GM21717 (cell line): ENCODE data around the gene AGBL1.
A peak's percentile ranks its signal among the peaks of the same experiment; 100 is the strongest.

Source experiments
- ATAC-seq: cut with Tn5 transposase; IDR thresholded peaks from one replicate; pipeline ENCODE4 v1.9.1; 2021; ENCODE audit warnings: mild to moderate bottlenecking, moderate library complexity; ENCODE audit not compliant: unreplicated experiment

AGBL1 gene

DNA sequence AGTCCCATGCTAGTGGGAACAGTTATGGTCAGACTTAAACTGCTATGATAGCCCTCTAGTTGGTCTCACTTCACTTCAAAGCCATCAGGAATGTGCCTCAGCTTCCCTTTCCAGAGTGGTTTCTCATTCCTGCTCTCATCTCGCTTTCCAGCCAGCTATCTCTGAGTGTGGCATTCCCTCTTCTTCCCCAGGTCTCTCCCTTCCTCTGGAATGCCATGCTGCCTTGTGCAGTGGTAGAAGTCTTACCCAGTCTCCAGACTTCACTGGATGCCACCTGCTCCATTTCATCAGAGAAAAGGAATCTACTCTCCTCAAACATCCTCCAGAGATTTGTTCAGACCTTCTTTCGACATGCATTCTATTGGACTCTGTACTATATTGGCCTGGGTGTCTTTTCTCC is 83.0 kb downstream of the AGBL1 start:
- ATAC-seq, result no peak

DNA sequence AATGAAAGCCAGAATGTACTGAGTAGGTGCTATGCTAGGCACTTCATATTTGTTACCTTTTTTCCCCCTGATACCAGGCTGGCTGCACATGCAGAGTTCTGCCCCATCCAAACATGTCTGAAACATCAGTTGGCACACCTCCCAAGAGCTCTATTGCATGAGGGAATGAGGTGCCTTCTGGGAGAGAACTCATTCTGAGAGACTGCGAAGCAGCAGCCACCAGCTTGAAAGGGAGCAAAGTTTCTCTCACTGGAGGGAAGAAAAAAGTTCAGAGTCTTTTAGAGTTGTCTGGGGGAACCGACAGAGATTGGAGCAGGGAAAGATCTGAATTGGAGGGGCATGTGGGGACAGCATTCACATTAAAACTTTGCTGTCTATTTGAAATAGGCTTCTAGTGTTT is 84.1 kb downstream of the AGBL1 start:
- ATAC-seq, result no peak

DNA sequence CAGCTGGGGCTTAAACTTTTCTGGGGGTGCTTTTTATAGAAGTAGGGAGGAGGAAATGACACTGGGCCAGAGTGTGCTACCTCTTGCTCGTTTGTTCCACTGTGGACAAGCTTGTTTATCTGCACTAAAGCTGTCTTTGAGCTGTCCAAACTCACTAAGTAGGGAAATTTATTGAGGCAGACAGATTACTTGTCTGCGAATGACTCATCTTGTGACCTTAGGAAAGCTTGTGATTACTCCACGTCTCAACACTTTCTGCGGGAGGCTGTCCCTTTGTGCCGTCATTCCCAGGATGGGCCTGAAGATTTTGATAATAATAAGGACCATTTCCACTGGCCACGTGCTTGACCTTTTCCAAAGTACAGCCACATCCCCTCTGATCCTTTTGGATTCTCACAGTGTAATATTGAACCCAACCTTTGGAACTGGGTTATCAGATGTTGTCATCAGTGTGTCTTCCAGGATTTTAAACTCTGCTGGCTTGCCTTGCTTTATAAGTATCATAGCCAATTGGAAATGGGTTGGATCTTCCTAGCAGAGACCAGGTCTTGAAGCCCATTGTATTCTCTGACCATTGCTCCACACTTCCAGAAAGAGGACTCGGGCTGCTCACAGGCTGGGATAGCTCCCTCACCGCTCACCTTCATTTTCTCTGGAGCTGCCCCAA is 84.7 kb downstream of the AGBL1 start:
- ATAC-seq, result no peak

DNA sequence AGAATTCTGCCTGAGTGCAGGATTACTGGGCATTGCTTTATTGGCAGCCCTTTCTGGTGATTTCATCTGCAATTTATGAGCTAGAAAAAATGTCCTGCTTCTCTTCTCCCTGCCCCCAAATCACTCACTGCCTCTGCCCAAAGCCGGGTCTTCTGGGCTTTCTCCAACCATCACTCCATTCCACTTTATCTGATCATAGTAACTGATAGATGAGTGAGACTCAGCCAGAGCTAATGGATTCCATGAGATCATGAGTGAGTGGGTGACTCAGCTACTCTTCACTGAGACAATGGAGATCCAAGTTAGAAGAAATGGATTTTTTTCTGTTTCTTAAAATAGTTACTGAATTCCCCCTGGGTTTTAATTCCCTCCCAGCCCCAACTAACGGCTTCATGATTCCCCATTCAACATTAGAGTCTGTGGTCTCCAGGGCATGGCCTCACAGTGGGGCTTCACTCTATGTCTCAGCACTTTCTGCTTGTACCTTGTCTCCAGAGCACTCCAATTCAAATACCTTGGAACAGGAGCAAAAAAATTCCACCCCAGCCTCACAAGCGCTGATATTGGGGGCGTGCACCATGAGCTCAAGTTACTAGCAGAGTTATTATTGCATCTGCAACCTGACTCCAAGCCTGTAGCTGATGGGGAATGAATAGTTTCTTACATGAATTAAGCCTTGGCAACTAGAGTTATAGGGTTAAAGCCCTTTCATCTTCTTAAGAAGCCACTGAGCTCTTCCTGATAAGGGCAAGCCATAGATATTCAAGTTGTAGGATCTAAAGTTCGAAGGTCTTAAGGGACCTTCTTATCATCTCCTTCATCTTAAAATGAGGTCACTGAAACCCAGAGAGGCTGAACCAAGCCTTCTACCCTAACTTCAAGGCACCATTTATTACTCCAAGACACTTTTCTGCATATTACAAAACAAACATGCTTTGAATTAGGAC is 85.9 kb downstream of the AGBL1 start:
- no peak for ATAC-seq

DNA sequence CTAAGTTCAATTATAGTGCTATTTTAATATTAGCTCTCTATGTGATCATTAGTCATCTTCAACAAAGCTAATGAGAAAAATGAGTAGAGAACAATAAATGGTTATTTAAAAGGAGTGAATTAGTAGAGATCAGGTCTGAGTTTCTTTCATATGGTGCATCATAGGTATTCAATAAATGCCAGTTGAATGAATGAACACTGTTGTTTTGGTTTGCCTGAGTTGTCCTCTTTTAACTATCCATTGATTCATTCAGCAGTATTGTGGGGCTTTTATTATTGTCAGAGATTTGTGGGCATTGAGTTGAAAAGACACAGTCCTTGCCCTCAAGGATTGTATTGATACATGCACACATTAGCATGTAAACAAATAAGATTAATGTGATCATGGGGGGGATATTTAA is 88.2 kb downstream of the AGBL1 start:
- ATAC-seq, result no peak

DNA sequence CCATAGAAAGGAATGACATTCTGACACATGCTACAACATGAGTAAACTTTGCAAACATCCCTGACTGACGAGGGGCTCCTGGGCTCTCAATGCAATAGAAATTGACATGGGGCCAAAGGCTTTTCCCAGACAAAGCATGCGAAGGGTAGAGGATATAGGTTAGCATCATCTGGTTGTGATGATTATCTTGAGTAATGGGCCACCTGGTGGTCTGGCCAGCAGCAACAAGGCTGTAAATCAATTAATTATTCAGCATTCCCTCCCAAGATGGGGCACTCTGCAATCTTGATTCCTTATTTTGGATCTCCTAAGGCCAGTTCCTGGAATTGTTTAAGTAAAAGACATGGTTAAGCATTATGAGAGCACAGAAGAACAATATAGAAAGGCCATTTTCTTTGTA is 99.2 kb downstream of the AGBL1 start:
- ATAC-seq, result no peak

DNA sequence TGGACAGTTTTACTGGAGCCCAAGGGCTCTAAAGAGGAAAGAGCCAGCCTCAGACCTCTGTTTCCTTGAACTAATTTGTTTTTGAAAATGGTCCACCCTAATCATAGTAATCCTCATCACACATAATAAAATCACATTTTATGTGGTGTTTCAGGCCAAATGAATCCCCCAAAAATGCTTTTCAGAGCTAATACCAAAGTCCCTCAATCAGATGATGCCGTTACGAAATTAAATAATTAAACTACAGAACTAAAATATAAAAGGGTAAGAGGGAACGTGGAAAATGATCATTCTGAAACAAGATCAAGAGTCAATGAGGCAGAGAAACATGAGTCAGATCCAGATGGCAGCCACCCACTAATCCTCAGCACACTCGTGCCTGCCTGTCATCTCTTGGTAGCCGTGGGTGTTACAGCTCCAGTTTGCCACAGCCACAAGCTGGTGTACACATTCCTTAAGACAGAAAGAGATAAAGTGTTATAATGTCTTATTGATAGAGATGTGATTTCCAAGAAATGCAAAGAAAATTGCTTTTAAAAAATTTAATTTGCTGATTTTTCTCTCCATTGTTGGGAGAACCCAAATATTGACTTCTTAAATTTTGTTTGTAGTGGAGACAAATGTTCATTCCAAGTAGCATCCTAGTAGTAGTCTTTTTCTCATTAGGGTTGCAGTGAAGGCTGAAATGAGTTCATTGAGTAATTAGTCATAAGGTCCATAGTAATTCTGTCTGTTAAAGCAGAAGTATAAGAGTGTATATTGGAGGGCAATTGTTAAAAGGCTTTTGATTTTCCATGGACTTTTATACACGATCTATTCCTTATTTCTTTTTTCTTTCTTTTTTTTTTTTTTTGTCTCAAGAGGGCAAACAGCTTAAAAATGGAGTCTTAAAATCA is 104.2 kb downstream of the AGBL1 start:
- peak; percentile 82 for ATAC-seq

DNA sequence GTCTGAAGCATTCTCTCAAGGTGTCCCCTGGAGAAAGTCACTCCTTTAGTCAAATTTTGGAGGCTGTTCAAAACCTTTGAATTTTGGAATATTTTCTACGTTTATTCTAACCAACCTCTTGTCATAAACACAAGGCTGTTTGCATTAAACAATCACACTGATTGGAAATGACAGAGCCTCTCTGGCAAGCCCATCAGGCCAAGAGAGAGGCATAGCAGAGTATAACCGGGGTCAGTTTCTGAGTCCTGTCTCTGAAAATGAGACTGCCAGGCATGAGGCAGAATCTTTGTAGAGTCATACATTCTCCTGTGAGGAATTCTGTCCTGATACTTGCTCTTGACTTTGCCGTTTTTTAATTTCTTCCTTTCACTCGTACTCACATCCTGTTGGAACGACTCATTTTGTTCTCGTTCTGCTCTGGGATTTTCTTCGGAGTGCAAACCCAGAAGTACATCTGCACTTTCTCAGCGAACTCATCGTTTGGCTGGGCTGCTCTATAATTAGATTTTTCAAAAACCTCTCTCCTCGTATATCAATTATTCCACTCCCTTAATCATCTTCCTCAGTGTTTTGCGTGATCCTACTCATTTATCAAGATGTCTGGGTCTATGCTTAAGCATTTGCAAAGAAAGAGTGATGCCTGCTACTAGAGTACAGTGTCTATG is 114.2 kb downstream of the AGBL1 start:
- ATAC-seq, result no peak

DNA sequence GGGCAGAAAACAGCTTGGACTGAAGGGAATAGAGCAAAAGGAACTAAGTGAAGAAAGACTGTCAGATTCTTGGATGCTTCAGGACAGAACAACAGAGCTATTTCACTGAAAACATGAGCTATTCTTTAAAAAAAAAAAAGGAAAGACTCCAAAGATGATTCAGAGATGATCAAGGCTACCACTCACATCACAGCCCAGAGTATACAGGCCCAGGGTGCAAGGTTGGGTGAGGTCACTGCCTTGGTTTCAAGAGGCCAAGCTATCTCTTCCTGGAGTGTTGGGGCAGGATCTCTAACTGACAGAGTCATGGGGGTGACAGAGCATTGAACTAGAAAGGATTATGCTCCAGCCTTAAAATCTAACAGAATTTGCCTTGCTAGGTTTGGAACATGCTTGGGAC is 118.1 kb downstream of the AGBL1 start:
- ATAC-seq, result no peak

DNA sequence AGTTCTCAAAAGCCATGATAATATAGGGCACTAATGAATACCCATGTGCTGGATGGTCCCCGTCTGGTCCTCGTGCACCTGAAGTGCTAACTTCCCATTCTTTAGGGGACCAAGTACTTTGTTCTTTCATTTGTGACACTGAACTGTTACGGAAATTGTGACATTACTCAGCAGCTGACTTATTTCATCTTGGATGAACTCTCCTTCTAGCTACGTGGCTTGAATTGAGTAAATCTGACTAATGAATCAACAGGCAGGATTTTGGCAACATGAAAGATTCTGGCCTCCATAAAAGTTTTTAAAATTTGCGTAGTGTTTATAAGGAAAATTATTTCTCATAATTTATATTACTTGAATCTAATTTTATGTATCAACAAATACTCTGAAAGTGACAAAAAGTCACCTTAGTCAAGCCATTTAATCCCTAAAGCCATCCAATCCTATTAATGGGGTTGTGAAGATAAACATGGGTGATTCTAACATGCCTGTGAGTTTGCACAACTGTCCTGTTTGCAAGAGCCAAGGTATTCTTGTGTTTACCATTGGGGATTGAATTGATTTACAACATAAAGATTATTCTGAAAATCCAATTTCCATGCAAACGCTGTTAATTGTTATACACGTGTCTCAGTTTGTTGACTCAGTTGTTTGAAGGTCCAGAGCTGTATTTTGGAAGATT is 119.9 kb downstream of the AGBL1 start:
- no peak for ATAC-seq

DNA sequence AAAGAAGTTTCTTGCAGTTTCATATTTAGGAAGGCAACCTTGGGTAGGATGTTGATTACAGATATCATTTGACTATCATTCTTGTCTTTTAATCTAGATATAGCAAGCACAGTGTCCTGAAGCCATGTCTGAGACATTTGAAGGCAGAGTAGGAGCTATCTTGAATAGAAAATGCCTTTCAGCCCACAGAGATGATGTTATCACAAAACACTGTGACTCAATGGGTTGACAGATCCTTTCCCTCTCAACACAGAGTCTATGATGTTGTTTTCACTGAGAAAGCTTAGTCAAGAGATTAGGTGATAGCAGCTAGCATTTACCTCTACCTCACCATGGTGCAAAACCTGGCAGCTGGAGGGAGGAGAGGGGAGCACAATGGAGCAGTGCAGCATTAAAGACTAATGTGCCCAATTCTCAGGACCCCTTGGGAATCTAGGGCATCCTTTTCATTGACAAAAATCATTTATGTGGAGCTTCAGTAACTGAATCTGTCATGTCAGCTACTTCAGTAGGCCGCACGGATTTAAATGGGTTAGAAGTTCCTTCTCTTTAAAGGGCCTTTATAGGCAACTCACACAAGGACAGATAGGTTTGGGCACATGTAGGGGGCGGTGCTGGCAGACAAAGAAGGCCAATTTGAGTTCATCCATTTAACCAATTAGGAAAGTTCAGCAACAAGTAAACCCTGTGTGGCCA is 121.8 kb downstream of the AGBL1 start:
- no peak for ATAC-seq

DNA sequence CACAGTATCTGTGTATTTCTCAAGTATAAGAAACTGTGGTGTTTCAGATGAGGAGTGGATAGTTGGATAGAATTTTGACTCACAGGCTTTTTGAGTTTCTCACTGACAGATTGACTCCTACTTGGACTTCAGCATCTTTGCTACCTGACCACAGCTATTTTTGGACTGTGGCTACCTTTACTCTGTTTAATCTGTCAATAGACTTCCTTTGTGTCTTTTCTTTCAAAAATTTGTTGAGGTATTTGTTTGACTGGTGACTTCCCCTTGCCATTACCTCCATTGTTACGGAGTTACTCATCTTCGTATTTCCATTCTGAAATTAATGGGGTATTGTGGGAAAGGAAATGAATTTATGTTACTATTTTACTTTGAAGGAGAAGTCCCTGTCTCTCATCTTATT is 123.8 kb downstream of the AGBL1 start:
- ATAC-seq, result no peak

DNA sequence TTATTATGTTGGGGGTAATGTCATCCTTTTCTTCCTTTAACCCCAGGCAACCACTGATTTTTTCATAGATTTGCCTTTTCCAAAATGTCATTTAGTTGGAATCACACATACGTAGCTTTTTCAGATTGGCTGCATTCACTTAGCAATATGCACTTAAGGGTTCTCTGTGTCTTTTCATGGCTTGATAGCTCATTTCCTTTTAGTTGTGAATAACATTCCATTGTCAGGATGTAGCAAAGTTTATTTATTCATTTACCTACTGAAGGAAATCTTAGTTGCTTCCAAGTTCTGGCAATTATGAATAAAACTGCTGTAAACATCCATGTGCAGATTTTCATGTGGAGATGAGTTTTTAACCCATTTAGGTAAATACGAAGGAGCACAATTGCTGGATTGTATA is 125.4 kb downstream of the AGBL1 start:
- ATAC-seq, result no peak

DNA sequence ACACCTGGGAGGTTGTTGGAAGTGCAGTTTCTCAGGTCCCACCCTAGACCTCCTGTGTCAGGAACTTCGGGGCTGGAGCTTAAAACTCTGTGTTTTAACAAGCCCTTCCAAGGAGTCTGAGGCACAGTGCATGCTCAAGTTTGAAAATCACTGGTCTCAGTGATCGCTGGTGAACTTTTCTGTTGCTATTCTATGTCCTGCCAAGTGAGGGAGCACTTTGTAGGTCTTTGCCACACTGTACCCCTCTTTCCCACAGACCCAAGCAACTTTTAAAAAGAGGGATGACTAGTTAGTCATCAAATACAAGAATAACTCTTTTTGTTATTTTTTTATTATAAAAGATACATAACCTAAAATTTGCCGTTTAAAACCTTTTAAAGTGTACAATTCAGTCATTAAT is 133.7 kb downstream of the AGBL1 start:
- ATAC-seq, result no peak

DNA sequence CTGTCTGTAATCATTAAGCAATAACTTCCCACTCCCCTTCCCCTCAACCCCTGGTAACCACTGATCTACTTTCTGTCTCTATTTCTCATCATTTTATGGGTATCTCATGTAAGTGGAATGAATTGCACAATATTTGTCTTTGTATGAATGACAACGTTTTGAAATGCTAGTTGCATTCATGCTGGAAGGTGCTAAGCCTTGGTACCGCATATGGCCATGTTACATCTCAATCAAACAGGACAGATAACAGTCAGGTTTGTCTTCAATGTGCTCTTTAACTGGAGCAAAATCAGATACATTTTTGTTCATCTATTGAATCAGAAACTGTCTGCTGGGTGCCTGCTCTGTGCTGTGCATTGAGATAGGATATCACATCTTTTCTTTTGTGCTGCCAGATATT is 134.2 kb downstream of the AGBL1 start:
- ATAC-seq, result no peak

DNA sequence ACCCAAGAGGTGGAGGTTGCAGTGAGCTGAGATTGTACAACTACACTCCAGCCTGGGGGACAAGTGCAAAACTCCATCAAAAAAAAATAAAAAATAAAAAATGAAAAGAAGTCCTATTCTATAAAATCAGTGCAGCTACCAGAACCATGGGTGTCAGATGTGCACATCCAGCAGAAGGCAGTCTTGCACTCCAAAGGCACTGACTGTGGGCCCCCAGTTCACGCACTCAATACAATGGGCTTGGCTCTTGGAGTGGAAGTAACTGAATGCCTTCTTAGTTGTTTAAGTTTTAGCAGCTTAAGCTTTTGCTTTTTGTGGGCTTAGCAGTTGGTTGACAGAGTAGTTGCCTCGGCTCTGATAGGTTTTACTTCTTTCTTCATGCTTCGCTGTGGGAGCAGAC is 141.4 kb downstream of the AGBL1 start:
- no peak for ATAC-seq

DNA sequence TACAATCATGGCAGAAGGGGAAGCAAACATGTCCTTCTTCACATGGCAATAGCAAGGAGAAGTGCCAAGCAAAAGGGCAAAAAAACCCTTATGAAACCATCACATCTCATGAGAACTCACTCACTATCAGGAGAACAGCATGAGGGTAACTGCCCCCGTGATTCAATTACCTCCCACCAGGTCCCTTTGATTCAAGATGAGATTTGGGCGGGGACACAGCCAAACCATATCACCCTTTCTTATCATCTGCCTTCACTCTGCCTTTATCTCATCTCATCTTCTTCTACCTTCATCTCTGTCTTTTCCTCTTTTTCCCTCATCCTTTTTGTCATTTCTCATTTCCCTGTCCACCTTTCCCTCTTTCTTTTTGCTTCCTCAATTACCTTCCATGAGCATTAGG is 149.6 kb downstream of the AGBL1 start:
- no peak for ATAC-seq

DNA sequence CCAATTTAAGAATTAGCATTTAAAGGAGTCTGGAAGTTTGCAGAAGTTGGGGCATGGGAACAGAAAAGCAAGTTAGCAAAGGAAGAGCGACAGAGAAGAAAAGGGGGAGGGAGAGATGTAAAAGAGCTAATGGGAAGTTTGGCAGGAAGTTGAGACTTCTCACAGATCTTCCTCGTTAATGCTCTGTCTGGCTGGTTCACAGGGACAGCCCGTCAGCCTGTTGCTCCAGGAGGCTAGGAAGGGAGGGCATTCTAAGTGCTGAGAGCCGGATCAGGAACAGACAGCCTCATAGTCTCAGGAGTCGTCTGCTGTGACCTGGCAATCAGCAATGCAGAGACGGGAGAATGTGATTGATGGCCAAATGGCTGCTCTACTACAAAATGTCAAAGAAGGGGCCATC is 150.3 kb downstream of the AGBL1 start:
- ATAC-seq, result no peak

DNA sequence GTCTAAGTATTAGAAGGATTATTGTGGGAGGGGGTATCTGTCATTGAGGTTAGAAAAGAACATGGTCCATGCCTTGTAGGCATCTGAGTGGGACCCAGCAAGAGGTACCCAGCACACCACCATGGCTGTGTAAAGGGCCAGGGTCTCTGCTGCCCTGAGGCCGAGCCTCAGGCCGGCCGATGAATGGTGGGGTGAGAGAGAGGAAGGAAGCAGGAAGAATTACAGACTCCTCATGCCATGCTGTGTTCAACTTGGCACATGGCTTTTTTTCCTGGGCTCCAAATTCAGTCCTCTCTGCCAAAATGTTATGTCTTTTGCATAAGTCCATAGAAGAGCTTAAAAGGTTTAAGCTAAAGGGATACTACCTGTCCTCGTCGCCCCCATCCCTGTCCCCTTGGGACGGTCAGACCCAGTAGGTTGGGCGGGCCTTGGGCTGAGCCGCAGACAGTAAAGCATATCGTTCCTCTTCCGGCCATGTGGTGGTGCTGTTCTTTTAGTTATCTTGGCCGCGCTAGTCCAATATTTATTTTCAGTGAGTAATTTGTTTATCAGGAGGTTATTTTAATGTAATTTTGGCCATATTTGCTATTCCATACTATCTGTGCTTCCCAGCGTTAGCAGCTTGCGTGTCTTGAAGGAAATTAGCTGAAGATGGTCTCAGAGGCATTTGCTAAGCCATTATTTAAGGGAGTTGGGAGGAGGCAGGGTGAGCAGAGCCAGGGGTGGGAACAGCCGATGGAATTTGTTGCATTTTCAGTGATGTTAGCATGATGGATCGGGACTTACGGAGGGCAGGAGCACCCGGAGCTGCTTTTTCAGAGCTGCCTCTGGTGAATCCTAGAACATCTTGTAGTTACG is 152.4 kb downstream of the AGBL1 start:
- peak; percentile 74 for ATAC-seq
